Forelimb muscle (tissue), 1 donor: ENCODE data around the gene TNFRSF12A. TPM values are rescaled to one million over a fixed set of nuclear protein-coding genes. Genes with fewer than 3 reads are reported as not detected.
A peak's percentile ranks its signal among the peaks of the same experiment; 100 is the strongest.

Source experiments
- DNase-seq: peaks from one replicate; pipeline ENCODE4 v3.0.0-alpha.2; 2013; ENCODE audit warnings: low read depth
- polyA plus RNA-seq: library from polyadenylated mRNA; unstranded; fragments of 120-200 nt; gene quantifications from one replicate; pipeline ENCODE4 v1.2.1, GENCODE V29; 2013; ENCODE audit not compliant: insufficient read length

TNFRSF12A gene
- polyA plus RNA-seq, 1 donor: 79.1 TPM

DNA sequence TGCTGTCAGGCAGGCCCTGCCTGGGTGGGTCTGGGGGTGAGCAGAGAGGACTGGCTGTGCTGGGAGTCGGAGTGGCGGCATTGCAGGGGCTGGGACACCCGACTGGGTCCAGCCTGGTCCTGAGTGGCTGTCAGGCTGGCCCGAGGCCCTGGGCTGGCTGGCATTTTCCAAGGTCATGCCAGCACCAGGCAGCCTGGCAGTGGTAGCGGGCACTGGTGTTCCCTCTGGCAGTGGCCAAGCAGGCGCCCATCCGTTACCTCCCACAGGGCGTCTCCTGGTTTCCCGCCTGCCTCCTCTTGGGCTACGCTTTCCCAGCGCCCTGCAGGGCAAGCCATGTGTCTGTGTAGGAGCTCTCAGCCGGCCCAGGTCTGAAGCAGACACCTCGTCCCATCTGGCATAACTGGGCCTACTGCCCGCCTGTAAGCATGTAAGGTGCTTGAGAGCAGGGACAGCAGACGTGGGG lies 34.2 kb upstream of the TNFRSF12A start:
- DNase-seq: no peak

DNA sequence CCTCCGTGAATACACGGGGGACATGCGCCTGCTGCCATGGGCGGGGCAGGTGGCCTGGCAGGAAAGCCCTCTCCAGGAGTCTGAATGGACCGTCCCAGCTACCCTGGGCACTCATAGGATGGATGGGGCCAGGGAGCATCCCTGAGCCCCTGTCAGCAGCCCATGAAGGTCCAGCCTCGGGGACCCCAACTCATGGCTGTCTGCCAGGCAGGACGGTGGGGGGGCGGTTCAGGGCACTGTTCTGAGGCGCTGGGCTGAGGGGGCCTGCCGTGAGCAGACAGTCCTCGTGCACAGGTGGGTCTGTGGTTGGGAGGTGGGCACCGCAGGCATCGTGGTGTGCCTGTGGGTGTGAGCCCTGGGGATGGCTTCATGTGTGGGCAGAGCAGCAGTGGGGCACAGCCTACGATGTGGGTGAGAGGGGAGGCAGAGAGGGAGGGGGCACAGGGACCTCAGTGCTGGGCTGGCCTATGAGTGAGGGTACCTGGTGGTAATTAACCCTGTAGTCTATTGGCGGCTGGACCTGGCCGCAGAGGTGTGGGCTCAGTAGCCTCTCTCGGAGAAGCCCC lies 33.5 kb upstream of the TNFRSF12A start:
- DNase-seq: no peak

DNA sequence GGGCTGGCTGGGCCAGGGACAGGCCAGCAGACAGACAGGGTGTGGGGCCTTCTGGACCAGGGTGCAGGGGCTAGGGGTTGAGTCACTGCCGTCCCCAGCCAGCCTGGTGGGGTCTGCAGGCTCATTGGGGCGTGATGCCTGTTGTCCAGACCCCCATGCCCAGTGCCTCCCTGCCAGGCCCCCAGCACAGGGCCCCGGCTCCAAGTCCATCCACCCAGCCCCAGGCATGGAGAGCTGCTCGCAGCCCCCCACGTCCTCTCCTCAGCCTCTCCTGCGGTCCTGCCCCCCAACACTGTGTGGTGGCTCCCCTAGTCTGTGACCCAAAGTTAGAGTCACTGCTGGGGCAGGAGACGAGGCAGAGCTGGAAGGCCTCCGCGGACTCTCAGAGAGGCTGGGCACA lies 32.9 kb upstream of the TNFRSF12A start:
- DNase-seq: no peak

DNA sequence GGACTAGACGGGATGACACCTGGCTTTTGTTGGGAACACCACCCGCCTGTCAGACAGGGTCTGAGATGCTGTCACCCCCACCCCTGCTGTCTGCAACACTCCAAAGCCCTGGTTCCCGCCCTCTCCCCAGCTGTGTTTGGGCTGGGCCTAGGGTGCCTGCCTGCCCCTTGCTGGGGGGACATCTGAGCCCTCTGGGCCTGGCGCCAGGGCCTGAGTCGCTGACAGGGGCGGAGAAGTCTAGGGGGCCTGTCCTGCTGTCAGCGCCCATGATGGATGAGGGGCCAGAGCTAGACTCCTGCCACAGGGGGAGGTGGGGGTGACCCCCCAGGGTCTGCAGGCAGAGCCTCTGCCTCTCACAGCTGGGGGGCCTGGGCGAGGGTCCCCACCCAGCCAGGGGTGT lies 32.3 kb upstream of the TNFRSF12A start:
- DNase-seq: no peak

DNA sequence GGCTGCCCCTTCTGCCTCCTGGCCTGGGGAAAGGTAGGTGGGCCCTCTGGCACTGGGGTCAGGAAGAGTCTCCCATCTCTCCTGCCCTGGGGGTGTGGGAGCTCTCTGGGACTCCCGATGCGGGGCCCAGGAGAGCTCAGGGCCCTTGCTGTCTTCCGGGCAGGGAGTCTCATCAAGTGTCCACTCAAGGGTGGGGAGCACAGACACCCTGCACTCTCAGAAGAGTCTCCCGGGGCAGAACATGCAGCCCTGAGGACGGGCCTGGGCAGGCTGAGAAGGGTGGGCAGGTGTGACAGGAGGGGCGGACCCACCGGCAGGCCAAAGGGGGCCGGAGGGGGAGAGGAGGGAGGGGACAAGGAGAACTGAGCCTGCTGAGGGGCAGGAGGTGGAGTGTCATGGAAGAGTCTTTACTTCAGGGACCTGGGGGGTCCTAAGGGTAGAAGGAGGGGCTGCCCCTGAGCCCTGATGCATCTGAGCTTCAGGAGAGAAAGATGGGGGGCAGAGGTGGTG lies 31.5 kb upstream of the TNFRSF12A start:
- DNase-seq: no peak

DNA sequence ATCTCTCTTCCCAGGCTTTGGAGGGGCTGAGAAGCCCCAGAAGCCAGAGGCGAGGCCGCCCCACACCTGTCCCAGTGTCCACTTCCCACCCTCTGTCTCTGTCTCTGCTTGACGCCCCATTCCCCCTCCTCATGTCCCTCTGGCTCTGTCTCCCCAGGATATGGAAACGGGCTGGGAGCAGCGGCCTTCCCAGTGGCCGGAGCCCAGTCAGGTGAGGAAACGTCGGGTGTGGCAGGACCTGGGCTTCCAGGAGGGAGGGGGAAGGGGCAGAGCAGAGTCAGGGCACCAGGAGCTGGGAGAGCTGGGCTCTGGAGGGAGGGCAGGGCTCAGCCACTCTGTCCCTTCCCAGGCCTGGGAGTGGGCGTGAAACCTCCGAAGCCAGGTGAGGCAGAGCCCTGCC lies 29.3 kb upstream of the TNFRSF12A start:
- DNase-seq: no peak

DNA sequence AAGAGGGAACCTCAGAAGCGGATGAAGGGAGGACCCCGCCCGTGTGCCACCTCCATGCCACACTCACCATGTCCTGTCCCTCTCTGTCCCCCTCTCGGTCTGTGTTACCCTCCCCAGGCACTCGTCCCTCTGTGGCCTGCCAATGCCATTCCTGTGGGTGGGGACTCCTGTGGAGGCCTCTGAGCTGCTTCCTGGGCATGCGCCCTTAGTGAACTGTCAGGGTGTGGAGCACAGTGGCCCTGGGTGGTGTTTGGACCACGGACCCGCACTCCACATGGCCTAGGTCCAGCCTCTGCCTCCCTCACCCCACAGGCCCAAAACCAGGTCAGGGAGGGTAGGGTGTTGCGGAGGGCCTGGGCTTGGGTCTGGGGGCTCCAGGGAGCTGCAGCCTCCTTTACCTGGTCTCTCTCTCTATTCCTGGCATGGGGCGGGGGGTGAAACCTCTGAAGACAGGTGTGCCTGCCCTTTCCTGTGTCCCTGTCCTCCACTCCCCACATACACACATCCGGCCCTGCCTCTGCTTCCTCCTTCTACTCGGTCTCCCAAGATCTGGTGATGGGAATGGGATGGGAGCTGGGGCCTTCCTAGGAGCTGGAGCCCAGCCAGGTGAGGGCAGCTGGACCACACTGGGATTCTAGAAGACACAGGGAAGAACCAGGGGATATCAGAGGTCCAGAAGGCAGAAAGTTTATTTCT lies 28.5 kb upstream of the TNFRSF12A start:
- DNase-seq: no peak

DNA sequence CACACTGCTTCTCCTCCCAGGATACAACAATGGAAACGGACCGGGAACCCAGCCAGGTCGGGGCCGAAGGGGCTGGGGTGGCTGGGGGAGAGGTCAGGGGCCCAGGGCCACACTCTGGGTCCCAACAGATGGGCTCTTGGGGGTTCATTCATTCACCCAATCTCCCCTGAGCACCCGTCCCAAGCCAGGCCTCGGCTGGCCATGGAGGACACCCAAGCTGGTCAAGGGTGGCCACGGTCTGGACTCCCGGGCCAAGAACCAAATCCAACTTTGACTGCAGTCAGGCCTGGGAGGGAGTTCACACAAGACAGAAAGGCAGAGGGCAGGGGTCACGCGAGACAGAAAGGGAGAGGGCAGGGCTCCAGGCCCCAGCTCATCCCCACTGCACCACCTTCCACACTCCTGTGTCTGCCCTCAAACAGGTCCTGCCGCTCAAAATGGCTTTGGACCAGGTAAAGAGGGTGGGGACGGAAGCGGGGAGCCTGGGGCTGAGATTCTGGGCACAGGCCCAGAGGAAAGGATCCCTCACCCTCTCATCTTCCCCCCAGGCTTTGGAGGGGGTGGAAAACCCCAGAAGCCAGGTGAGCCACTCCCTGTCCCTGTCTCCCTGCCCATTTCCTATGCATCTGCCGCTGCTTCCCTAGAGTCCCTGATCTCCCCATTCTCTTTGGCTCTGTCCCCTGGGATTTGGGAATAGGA lies 27.6 kb upstream of the TNFRSF12A start:
- no peak for DNase-seq

DNA sequence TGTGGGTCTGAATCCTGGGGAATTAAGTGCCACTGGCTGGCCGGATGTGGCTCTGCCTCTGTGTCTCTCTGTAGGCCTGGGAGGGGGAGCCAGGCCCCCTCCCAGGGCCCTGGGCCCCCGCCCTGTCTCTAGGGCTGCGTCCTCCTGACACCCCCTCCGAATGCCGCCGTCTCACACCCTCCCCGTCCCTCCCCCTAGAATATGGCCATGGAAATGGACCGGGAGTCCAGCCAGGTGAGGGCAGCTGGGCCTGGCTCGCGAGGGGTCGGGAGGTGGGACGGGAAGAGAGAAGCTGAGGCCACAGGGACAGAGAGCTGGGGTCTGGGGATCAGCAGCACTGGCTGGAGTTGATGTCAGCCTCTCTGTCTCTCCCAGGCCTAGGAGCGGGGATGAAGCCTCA lies 23.9 kb upstream of the TNFRSF12A start:
- no peak for DNase-seq

DNA sequence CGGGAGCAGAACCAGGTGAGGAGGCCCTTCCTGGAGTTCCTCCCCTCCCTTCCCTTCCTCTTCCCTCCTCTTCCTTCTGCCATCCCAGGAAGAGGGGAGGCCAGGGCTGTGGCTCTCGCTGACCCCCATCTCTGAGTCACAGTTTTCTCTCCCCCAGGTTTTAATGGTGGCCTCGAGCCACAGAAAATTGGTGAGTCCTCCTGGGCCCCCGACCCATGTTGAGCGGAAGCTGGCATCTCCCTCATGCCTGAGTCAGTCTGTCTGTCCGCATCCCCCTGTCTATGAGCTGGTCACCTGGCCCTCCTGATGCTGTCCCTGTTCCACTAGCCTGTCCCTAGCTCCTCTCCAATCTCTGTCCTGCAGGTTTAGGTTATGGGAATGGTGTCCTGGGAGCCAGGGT lies 20.2 kb upstream of the TNFRSF12A start:
- no peak for DNase-seq

DNA sequence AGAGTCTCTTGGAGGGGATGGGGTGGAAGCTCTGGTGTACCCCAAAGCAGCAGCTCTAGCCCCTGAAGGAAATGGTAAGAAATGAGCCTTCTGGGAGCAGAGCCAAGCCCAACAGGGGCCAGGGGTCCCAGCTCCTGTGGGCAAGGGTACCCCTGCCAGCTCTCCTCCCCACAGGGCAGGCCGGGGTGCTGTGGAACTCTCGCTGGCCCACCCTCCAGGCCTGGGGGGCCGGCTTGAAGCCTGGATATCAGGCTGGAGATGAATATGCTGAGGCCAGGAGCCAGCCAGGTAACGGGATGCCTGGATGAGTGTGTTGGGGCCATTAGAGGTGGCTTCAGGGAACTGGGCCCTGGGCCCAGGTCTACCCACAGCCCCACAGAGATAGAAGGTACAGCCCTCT lies 19.6 kb upstream of the TNFRSF12A start:
- no peak for DNase-seq

DNA sequence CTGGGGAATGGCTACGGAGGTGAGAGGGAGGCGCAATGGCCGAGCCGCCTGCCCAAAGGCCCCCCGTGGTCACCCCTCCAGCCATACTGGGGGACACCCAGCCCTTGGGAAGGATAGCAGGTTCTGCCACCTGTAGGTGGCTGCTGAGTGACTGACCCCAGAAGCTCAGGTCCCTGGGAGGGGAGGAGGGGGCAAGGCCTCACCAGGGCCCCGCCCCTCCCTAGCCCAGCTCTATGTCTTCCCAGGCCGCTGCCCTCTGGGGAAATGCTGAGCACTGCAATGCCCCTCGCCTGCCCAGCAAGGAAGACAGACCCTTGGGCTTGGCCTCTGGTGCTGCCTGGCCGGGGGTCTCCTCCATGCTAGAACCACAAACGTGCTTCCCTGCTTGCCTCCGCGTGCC lies 18.9 kb upstream of the TNFRSF12A start:
- DNase-seq: no peak

DNA sequence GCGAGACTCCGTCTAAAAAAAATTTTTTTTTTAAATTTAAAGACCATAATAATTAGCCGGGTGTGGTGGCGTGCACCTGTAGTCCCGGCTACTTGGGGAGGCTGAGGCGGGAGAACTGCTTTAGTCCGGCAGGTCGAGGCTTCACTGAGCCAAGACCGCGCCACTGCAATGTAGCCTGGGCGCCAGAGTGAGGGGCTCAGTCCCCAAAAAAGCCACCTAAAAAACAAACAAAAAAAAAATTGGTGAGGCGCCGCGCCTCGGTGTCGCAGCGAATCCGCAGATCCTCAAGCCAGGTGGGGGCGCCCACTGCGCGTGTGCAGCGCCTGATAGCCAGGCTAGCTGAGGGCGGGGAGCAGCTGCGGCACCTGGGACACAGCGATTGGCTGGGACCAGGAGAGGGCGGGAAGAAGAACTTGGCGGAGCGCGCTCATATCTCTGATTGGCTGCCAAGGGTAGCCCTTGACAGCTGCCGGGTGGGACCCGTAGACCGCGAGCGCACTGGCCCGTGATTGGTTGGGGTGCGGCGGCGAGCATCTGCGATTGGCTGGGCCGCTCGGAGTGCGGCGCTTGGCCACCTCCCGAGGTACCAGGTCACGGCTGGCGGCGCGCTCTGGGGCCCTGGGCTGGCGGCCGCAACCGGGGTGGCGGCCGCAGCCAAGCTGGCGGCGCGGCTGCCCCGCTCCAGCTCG lies 16.4 kb upstream of the TNFRSF12A start:
- peak; percentile 85 for DNase-seq

DNA sequence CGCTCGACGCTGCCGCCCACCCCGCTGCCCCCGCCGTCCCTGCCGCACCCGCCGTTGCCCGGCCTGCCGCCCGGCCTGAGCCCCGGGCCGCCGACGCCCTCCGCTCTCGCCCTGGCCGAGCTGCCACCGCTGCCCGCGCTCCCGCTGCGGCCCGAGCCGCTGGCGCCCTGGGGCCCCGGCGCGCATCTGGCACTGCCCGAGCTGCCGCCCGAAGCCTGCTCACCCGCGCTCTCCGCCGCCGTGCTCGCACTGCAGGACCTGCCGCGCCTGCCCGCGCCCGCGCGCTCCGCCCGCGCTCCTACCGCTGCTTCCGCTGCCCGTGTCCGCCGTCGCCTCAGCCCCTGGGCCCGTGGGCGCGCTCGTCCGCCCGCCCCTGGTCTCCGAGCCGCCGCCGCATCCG lies 15.8 kb upstream of the TNFRSF12A start:
- DNase-seq: no peak

DNA sequence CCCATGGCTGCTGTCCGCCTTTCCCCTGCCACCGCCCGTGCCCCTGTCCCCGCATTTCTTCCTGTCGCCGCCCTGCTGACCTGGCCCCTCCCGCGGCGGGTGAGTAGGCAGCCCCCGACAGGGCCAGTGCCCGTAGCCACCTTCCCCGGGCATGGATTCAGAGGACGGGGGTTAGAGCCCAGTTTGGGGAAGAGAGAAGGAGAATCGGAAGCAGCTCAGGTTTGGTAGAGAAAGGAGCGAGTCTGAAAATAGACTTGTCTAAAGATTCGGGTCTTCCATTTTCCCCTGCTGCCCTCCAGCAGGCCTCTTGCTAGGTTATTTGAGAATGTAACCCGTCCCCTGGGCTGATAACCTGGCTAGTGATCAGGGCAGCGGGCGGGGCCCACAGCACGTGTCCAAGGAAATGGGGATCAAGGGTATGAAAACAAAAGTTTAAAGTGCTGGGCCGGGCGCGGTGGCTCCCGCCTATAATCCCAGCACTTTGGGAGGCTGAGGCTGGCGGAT lies 15.3 kb upstream of the TNFRSF12A start:
- no peak for DNase-seq

DNA sequence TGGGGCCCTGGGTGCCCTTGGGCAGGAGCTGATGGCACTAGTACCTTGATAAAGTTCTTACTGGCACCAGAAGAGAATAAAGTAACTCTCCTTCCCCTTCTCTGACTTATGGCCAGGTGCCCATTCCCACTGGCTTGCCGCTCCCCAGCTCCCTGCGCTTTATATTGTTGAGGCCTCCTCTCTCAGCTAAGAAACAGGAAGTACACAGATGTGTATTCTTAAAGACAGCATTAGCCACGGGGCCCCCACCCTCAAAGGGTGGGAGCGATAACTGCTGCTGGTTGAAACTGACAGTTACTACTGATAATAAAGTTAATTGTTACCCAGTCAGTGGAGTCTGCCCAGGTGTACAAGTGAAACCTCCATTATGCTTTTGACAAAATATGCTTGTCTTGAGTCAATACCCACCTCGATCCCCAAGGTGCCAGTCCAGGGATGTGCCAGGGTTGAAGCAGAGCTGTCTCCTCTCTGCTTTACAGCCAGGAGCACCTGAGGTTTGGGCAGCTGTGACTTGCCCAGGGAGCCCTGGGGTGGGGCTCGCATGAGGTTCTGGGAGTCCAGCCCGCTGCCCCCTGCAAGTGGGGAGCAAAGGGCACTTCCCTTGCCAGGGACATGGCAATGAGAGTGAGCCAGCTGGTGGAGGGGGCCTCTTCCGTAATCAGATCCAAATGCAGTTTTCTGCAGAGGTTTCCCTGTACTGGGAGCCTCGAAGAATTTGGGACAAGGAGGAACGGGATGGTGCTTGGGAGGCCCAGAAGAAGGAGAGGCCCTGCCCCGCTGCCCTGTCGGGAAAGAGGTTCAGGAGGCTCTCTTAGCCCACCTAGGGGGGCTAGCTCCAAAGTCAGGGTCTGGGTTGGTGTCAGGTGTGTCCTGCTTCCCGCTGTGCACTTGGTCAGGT lies 12.9 kb upstream of the TNFRSF12A start:
- DNase-seq: no peak

DNA sequence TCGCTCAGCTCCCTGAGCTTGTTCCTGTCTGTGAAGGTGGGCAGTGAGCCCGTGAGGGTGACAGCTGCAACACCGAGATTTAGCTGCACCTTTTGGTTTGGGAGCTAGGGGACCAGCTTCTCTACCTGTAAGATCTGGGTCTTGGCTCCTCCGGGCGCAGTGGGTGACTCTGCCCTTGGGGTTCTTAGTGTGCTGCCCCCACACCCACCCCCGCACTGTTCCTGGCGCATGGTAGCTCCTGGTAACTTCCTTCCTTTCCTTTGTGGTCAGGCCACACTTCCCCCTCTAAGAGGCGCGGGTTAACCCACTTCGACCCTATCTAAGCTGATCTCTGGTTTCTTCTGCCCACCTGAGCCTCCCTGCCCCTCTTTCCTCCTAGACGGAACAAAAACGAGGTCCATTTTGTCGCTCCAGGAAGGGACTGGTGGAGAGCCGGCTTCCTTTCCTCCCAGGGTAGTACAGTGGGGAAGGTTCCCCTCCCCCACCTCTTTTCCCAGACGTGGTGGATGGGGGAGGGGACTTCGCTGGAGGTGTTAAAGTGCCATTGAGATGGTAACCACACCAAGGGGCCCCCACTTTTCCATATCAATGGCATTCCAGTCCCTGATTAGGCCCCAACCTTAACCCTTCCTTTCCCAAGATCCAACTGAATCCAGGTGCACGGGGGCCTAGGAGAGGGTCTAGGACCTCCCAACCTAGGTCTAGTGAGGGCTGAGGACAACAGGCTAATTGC lies 12.0 kb upstream of the TNFRSF12A start:
- DNase-seq: no peak

DNA sequence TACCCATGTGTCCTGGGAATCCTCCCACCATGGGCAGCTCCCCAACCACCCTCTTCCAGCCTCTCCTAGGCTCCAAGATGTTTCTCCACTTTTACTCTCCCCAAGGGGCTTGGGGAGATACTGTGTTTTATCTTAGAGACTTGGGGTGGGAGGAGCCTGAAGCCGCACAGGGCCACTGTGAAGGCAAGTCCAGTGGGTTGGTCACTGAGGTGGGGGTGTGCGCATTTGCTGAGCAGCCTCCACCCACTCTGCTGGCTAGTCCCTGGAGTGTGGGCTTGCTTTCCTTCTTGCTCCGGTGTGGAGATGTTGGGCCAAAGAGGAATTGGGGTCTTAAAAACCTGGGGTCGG lies 11.5 kb upstream of the TNFRSF12A start:
- no peak for DNase-seq

DNA sequence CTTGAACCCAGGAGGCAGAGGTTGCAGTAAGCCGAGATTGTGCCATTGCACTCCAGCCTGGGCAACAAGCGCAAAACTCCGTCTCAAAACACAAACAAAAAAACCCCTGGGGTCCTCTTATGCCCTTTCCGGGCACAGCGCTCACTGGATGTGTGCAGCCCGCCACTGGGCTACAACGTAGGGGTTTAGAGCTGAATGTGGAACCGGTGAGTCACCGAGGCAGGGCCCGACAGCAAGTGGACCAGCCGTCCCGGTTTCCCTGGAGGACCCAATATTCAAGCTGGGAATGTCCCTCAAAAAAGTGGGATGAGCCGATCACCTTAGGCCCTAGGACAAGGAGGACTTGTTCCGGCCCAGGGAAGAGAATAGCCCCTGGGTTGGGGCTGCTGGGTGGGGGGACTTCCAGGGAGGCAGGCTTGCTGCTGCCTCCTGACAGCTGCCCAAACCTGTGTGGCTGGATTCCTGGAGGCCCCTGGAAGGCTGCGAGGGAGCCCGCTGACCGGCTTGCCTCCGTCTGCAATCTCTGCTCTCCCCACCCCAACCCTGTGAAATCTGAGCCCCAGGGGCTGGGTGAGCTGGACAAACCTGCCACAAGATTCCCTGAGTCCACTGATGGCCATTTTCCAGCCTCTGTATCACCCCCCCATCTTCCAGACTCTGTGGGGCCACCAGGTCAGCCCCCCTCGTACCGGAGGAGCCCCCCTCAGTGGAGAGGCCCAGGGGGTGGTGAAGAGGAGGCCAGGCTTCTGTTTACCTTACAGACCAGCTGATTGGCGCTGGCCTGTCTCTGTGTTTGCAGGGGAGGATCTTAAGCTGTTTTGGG lies 10.4 kb upstream of the TNFRSF12A start:
- DNase-seq: no peak

DNA sequence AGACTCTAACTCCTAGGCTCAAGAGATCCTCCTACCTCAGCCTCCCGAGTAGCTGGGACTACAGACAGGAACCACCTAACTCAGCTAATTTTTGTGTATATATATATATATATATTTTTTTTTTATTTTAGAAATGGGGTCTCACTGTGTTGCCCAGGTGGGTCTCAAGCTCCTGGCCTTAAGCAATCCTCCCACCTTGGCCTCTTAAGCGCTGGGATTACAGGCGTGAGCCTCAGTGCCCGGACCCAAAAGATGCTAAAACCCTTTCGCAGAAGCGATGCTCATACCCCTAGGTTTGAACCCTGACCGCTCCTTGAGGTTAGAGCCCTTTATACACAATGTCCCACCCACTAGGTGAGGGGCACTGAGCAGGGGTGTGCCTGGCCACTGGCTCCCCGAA lies 9.7 kb upstream of the TNFRSF12A start:
- DNase-seq: no peak
